ENCODE measurements around the gene OAS2.

DNA sequence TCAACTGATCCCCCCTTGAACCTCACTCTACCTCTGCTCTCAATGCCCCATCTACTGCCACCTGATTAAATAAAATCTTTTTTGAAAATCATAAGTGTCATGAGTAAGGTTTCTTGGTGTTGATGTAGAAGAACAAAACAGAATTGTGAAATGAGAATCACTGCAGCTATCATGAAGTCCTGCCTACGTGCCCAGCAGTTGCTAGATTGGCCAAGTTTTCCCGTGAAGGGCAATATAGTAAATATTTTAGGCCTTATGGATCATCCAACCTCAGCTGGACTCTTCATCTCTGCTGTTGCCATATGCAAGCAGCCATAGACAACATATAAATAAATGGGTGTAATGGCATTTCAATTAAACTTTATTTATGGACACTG lies 45.2 kb upstream of the OAS2 start:
- TF ChIP-seq EZH2 (IDR thresholded peaks at IDR 0.05) (no peak), POLR2AphosphoS5 (IDR thresholded peaks at IDR 0.05; ENCODE audit: borderline replicate concordance, low read depth, low read length) (no peak), FOXP2 (optimal IDR thresholded peaks at IDR 0.05; ENCODE audit: control extremely low read depth, extremely low read length, insufficient read depth) (no peak)

Data from SK-N-MC (cell line).